Measurements from ENCODE around the gene ADIPOQ.

DNA sequence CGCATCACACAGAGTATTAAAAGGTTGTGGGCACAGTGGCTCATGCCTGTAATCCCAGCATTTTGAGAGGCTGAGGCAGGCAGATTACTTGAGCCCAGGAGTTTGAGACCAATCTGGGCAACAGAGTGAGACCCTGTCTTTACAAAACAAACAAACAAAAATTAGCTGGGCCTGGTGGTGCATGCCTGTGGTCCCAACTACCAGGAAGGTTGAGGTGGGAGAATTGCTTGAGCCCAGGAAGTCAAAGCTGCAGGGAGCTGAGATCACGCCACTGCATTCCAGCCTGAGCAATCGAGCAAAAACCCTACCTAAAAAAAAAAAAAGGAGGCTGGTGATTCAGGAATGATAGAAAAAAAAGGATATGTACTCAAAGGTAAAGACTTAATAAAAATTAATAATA, 59.6 kb downstream of the ADIPOQ start:
- TF ChIP-seq POLR2AphosphoS5 (IDR thresholded peaks at IDR 0.05; ENCODE audit: low read depth, low read length), result no peak
- TF ChIP-seq POLR2A (IDR thresholded peaks at IDR 0.05; ENCODE audit: low read depth, low read length), result no peak

Measured in GM12891 (cell line).